Neural cell (in vitro differentiated cells): ENCODE measurements around the gene HOXB9.

Experiments
- EP300 ChIP-seq: fragments of 450-650 bp; conservative IDR thresholded peaks from 2 replicates; pipeline ENCODE4 v1.6.1; 2014; ENCODE audit warnings: antibody characterized with exemption, mild to moderate bottlenecking, moderate library complexity; ENCODE audit not compliant: poor library complexity, severe bottlenecking
- TF ChIP-seq, protein P1 (sequence below): fragments of 450-650 bp; IDR thresholded peaks from 2 replicates; pipeline ENCODE4 v1.5.1; 2014; ENCODE audit warnings: antibody characterized with exemption, mild to moderate bottlenecking, moderate library complexity; ENCODE audit not compliant: poor library complexity, severe bottlenecking

DNA sequence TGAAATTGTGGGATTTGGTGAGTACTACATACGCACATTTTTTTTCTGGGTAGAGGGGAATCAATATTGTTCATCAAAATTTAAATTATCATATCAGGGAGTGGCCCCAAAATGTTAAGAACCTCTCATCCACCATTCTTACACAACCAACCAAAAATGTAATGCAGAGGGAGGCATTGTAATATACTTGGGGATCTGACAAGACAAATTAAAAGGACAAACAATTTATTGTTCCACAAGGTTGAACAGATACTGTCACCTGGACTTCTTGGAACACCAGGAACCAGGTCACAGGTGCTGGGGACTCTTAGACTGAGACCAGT lies 14.7 kb upstream of the HOXB9 start:
- TF ChIP-seq, protein P1, sequence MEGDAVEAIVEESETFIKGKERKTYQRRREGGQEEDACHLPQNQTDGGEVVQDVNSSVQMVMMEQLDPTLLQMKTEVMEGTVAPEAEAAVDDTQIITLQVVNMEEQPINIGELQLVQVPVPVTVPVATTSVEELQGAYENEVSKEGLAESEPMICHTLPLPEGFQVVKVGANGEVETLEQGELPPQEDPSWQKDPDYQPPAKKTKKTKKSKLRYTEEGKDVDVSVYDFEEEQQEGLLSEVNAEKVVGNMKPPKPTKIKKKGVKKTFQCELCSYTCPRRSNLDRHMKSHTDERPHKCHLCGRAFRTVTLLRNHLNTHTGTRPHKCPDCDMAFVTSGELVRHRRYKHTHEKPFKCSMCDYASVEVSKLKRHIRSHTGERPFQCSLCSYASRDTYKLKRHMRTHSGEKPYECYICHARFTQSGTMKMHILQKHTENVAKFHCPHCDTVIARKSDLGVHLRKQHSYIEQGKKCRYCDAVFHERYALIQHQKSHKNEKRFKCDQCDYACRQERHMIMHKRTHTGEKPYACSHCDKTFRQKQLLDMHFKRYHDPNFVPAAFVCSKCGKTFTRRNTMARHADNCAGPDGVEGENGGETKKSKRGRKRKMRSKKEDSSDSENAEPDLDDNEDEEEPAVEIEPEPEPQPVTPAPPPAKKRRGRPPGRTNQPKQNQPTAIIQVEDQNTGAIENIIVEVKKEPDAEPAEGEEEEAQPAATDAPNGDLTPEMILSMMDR, result no peak
- TF ChIP-seq EP300, result no peak
